GM12873 (cell line): Measurements from ENCODE around the gene LRCH3.
A peak's percentile ranks its signal among the peaks of the same experiment; 100 is the strongest.

Experiments
- CTCF ChIP-seq: IDR thresholded peaks from 2 replicates; pipeline ENCODE4 v1.5.1; 2012; ENCODE audit warnings: low read depth, mild to moderate bottlenecking, moderate library complexity, low read length, control low read depth; ENCODE audit not compliant: insufficient read depth; ENCODE audit errors: missing control alignments

Gene LRCH3

GRCh38 chr3:197793247-197793646 is 2.2 kb downstream of the LRCH3 start:
- TF ChIP-seq CTCF, result no peak

- no peak for TF ChIP-seq CTCF
Observed at GRCh38 chr3:197794115-197794514, 3.1 kb downstream of the LRCH3 start.

- TF ChIP-seq CTCF, result no peak
Observed at GRCh38 chr3:197795200-197795599, 4.1 kb downstream of the LRCH3 start.

GRCh38 chr3:197796087-197796486 is 5.0 kb downstream of the LRCH3 start:
- TF ChIP-seq CTCF, result no peak

- no peak for TF ChIP-seq CTCF
Observed at GRCh38 chr3:197798863-197799262, 7.8 kb downstream of the LRCH3 start.

GRCh38 chr3:197800379-197800778 is 9.3 kb downstream of the LRCH3 start:
- TF ChIP-seq CTCF, result no peak

GRCh38 chr3:197801891-197802778 is 11.1 kb downstream of the LRCH3 start:
- TF ChIP-seq CTCF, result peak; percentile 62
